HL-60 (cell line): ENCODE results near the gene OVOL1.
A peak's percentile ranks its signal among the peaks of the same experiment; 100 is the strongest.

Experiments used
- DNase-seq, 2 experiments: peaks; one replicate each; pipeline ENCODE4 v3.0.0-alpha.2; 2010 to 2020; ENCODE audit warnings: low read depth in 1 of 2, low spot score in 1 of 2
- H3K27ac ChIP-seq: fragments of 250-450 bp; sonication (Bioruptor Pico); replicated peaks from 2 replicates; pipeline ENCODE4 v1.5.1; 2020; ENCODE audit warnings: mild to moderate bottlenecking, moderate library complexity
- H3K27me3 ChIP-seq: fragments of 250-450 bp; sonication (Bioruptor Pico); 2 replicates; pipeline ENCODE4 v1.5.1; 2021; ENCODE audit warnings: mild to moderate bottlenecking, moderate library complexity; ENCODE audit not compliant: insufficient read depth, poor library complexity, severe bottlenecking
- H3K4me3 ChIP-seq: replicated peaks from 2 replicates; pipeline ENCODE4 v1.5.1; 2011; ENCODE audit warnings: mild to moderate bottlenecking, control low read depth, low read length; ENCODE audit not compliant: insufficient read depth
- CTCF ChIP-seq: IDR thresholded peaks from one replicate; pipeline ENCODE4 v1.5.1; 2011; ENCODE audit warnings: low read length, control low read depth, inconsistent platforms; ENCODE audit not compliant: insufficient read depth
- GABPA ChIP-seq: IDR thresholded peaks from 2 replicates; pipeline ENCODE4 v1.6.1; 2012; ENCODE audit warnings: low read depth
- POLR2AphosphoS5 ChIP-seq: IDR thresholded peaks from 2 replicates; pipeline ENCODE4 v1.6.1; 2012; ENCODE audit warnings: low read depth
- REST ChIP-seq: IDR thresholded peaks from 2 replicates; pipeline ENCODE4 v1.6.1; 2012; ENCODE audit warnings: low read depth; ENCODE audit not compliant: insufficient replicate concordance
- SPI1 ChIP-seq: IDR thresholded peaks from 2 replicates; pipeline ENCODE4 v1.6.1; 2012; ENCODE audit warnings: low read depth, mild to moderate bottlenecking, borderline replicate concordance

The OVOL1 gene

GRCh38 chr11:65817312-65817834 is 30.5 kb downstream of the OVOL1 start:
- TF ChIP-seq REST: no peak
- no peak for TF ChIP-seq SPI1
- no peak for TF ChIP-seq GABPA
- no peak for TF ChIP-seq POLR2AphosphoS5
- no peak for TF ChIP-seq CTCF
- peak overlapping the region; percentile 68 for H3K27ac ChIP-seq

GRCh38 chr11:65817835-65818680 is 31.2 kb downstream of the OVOL1 start:
- TF ChIP-seq CTCF (peak; percentile 90), SPI1 (no peak)
- H3K4me3 ChIP-seq: peak overlapping the region; percentile 48

More at GRCh38 chr11:65817312-65817834, 30.5 kb downstream of the OVOL1 start:
- no peak for DNase-seq
- no peaks in the 10 kb centered on the region for H3K27me3 ChIP-seq
- H3K4me3 ChIP-seq: peak overlapping the region; percentile 48

GRCh38 chr11:65821107-65821506 is 34.2 kb downstream of the OVOL1 start:
- DNase-seq: peak in 1 of 2 experiments; percentile 31
- Histone ChIP-seq H3K27ac (no peak overlapping the region), H3K27me3 (no peaks in the 10 kb centered on the region), H3K4me3 (no peak overlapping the region)
- TF ChIP-seq GABPA (no peak), CTCF (no peak), REST (no peak), POLR2AphosphoS5 (no peak), SPI1 (no peak)

More at GRCh38 chr11:65817835-65818680, 31.2 kb downstream of the OVOL1 start:
- H3K27ac ChIP-seq: peak overlapping the region; percentile 68
- DNase-seq: peak; percentile 65 to 90
- no peaks in the 10 kb centered on the region for H3K27me3 ChIP-seq
